SU-DHL-6 (cell line): ENCODE measurements around the gene LEKR1.

ENCODE experiments used
- H2AFZ ChIP-seq: fragments of 200-600 bp; sonication (generic); 2 replicates; pipeline ENCODE4 v1.6.1; 2014; ENCODE audit warnings: low read depth, mild to moderate bottlenecking, moderate library complexity, mixed read lengths, antibody characterized with exemption, low read length; ENCODE audit not compliant: severe bottlenecking
- H3F3A ChIP-seq: fragments of 200-600 bp; shearing (Covaris generic); 2 replicates; pipeline ENCODE4 v1.6.0; 2016; ENCODE audit warnings: antibody characterized with exemption, mild to moderate bottlenecking; ENCODE audit not compliant: insufficient read depth
- H3K27ac ChIP-seq: fragments of 200-600 bp; sonication (generic); 2 replicates; pipeline ENCODE4 v1.5.1; 2016; ENCODE audit warnings: low read depth, mild to moderate bottlenecking, low read length, moderate library complexity, mixed read lengths
- H3K27me3 ChIP-seq: fragments of 200-600 bp; sonication (generic), shearing (Covaris generic); 2 replicates; pipeline ENCODE4 v1.6.0; 2014; ENCODE audit warnings: mild to moderate bottlenecking, low read length
- H3K36me3 ChIP-seq: fragments of 200-600 bp; sonication (generic); 2 replicates; pipeline ENCODE4 v1.6.1; 2014; ENCODE audit warnings: mild to moderate bottlenecking, low read length, mixed read lengths
- H3K4me2 ChIP-seq: fragments of 300-600, 200-600 bp; shearing (Covaris generic), sonication (generic); 2 replicates; pipeline ENCODE4 v1.6.0; 2014; ENCODE audit warnings: low read length, low read depth, mild to moderate bottlenecking; ENCODE audit not compliant: poor library complexity, severe bottlenecking
- H3K4me3 ChIP-seq: fragments of 200-600 bp; sonication (generic); 2 replicates; pipeline ENCODE4 v1.5.1; 2014; ENCODE audit warnings: antibody characterized with exemption, low read length, mild to moderate bottlenecking, mixed read lengths; ENCODE audit not compliant: insufficient read depth, poor library complexity, severe bottlenecking
- H3K79me2 ChIP-seq: fragments of 200-600 bp; sonication (generic); 2 replicates; pipeline ENCODE4 v1.6.1; 2014; ENCODE audit warnings: mild to moderate bottlenecking, low read length, moderate library complexity; ENCODE audit not compliant: insufficient read depth
- H3K9ac ChIP-seq: fragments of 200-600 bp; sonication (generic); 2 replicates; pipeline ENCODE4 v1.7.0; 2014; ENCODE audit warnings: mild to moderate bottlenecking, low read length
- H3K9me2 ChIP-seq: fragments of 200-600 bp; sonication (generic); replicated peaks from 2 replicates; pipeline ENCODE4 v1.6.1; 2014; ENCODE audit warnings: low read length; ENCODE audit not compliant: insufficient read depth
- H3K9me3 ChIP-seq: fragments of 200-600 bp; sonication (generic); 2 replicates; pipeline ENCODE4 v1.6.1; 2014; ENCODE audit warnings: low read length, mixed read lengths; ENCODE audit not compliant: insufficient read depth
- H4K20me1 ChIP-seq: fragments of 200-600 bp; sonication (generic); 2 replicates; pipeline ENCODE4 v1.6.1; 2014; ENCODE audit warnings: low read depth, mild to moderate bottlenecking, antibody characterized with exemption, low read length, moderate library complexity, mixed read lengths
- EZH2phosphoT487 ChIP-seq: fragments of 200-600 bp; sonication (generic), shearing (Covaris generic); conservative IDR thresholded peaks from 2 replicates; pipeline ENCODE4 v1.6.1; 2018; ENCODE audit warnings: mild to moderate bottlenecking, antibody characterized with exemption, low read length, moderate library complexity, mixed read lengths
- TF ChIP-seq, protein P1 (sequence below): fragments of 200-600 bp; sonication (generic); IDR thresholded peaks from one replicate; pipeline ENCODE4 v1.5.1; 2017; ENCODE audit warnings: antibody characterized with exemption, mild to moderate bottlenecking, low read length, moderate library complexity; ENCODE audit not compliant: insufficient read depth, poor library complexity, severe bottlenecking

Gene LEKR1

DNA sequence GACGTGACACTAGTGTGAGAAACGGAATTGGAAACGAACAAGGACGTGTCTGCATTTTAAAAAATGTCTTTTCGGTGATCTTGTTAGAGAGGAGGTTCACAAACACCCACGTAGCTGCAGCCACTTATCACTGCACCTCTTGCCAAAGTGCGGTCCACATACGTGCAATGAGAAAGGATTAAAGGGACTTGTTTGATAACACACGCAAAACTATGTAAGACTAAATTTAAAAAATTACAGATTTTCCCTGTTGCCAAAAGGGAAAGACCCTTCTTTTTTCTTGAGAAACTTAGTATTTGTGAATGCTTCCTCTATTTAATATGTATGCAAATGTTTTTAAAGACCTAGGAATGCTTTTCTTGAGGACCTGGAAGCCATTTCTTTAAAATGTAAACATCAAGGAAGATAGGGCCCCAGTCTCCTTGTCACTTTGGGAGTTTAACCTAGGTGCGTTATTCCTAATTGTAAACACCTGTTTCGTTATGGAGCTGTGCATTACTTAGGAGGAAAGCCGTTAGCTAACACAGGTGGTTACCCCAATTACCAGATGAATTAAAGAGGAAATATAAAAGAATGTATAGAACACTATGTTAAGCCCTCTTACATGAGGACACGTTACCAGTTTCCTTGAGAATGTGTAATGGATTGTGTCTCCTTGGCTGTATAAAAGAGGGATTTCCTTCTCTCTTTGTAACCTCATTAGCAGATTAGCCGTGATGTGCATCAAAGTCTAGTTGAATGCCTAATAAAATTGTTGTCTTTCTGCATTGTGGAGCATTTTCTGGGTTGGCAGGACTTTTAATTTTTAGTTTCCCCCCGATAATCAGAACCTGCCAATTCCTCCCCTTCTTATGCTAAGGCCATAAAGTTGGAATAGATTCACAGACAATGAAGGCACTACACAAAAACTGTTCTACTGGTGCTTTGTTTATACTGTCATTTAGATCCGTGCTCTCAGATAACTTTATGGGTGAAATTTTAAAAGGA is 1.0 kb downstream of the LEKR1 start:
- no peaks in the 10 kb centered on the region; the same call in 1 of the 2 replicates for H3K79me2 ChIP-seq
- no peaks in the 10 kb centered on the region for H4K20me1 ChIP-seq
- peaks cover 23% of the 10 kb centered on the region for H3F3A ChIP-seq
- H3K36me3 ChIP-seq: no peaks in the 10 kb centered on the region
- peak overlapping the region; percentile 61 for H3K4me2 ChIP-seq
- H2AFZ ChIP-seq: peak overlapping the region; percentile 74
- H3K9me3 ChIP-seq: no peaks in the 10 kb centered on the region
- no peaks in the 10 kb centered on the region for H3K9me2 ChIP-seq
- H3K27me3 ChIP-seq: no peaks in the 10 kb centered on the region
- H3K9ac ChIP-seq: peak overlapping the region; percentile 60
- peak overlapping the region; percentile 68 for H3K27ac ChIP-seq
- peak overlapping the region; percentile 43 for H3K4me3 ChIP-seq
- TF ChIP-seq, protein P1, sequence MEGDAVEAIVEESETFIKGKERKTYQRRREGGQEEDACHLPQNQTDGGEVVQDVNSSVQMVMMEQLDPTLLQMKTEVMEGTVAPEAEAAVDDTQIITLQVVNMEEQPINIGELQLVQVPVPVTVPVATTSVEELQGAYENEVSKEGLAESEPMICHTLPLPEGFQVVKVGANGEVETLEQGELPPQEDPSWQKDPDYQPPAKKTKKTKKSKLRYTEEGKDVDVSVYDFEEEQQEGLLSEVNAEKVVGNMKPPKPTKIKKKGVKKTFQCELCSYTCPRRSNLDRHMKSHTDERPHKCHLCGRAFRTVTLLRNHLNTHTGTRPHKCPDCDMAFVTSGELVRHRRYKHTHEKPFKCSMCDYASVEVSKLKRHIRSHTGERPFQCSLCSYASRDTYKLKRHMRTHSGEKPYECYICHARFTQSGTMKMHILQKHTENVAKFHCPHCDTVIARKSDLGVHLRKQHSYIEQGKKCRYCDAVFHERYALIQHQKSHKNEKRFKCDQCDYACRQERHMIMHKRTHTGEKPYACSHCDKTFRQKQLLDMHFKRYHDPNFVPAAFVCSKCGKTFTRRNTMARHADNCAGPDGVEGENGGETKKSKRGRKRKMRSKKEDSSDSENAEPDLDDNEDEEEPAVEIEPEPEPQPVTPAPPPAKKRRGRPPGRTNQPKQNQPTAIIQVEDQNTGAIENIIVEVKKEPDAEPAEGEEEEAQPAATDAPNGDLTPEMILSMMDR: no peak
- TF ChIP-seq EZH2phosphoT487: no peak

- H3K79me2 ChIP-seq: no peaks in the 10 kb centered on the region
- H3K4me2 ChIP-seq: no peak overlapping the region
- H3K9me3 ChIP-seq: no peaks in the 10 kb centered on the region
- H3K36me3 ChIP-seq: no peaks in the 10 kb centered on the region
- H3K27me3 ChIP-seq: no peaks in the 10 kb centered on the region
- H4K20me1 ChIP-seq: no peaks in the 10 kb centered on the region
- no peak overlapping the region for H2AFZ ChIP-seq
- peaks cover 8% of the 10 kb centered on the region; the same call in 1 of the 2 replicates for H3F3A ChIP-seq
- H3K9me2 ChIP-seq: no peaks in the 10 kb centered on the region
- no peak overlapping the region for H3K27ac ChIP-seq
- no peak overlapping the region for H3K4me3 ChIP-seq
- TF ChIP-seq EZH2phosphoT487: no peak
- TF ChIP-seq, protein P1: no peak
- H3K9ac ChIP-seq: no peak overlapping the region
Measured at GRCh38 chr3:156831006-156831405, 4.9 kb downstream of the LEKR1 start.

DNA sequence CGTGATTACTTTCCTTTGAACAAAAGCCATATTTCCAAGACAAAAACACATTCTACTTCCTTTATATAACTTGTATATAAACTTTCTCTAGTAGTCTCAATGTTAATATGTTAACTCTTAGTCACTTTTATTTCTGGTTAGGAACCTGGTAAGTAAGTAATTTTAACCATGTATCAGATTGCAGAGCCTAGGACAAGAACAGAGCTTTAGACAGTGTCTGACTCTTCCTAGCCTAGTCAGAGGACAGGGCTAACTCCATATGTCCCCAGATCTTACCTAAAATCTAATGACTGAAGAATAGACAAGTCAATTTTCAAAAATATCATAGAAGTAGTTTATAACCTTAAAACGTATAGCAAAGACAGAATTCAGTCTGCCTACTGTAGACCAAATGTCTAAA is 8.3 kb downstream of the LEKR1 start:
- no peaks in the 10 kb centered on the region for H4K20me1 ChIP-seq
- H3K4me3 ChIP-seq: no peak overlapping the region
- H3F3A ChIP-seq: no peaks in the 10 kb centered on the region
- H3K4me2 ChIP-seq: no peak overlapping the region
- no peaks in the 10 kb centered on the region for H3K27me3 ChIP-seq
- TF ChIP-seq, protein P1: no peak
- TF ChIP-seq EZH2phosphoT487: no peak
- H3K36me3 ChIP-seq: no peaks in the 10 kb centered on the region
- H2AFZ ChIP-seq: no peak overlapping the region
- H3K9me3 ChIP-seq: no peaks in the 10 kb centered on the region
- no peak overlapping the region for H3K27ac ChIP-seq
- H3K79me2 ChIP-seq: no peaks in the 10 kb centered on the region
- no peaks in the 10 kb centered on the region for H3K9me2 ChIP-seq
- no peak overlapping the region for H3K9ac ChIP-seq
